Suppressor macrophage treated with lipopolysaccharide for 4 hours (primary cell): ENCODE measurements around the gene GPAT3.

Experiments
- DNase-seq: peaks from one replicate; pipeline ENCODE4 v3.0.0-alpha.2; 2020

GPAT3 gene

DNA sequence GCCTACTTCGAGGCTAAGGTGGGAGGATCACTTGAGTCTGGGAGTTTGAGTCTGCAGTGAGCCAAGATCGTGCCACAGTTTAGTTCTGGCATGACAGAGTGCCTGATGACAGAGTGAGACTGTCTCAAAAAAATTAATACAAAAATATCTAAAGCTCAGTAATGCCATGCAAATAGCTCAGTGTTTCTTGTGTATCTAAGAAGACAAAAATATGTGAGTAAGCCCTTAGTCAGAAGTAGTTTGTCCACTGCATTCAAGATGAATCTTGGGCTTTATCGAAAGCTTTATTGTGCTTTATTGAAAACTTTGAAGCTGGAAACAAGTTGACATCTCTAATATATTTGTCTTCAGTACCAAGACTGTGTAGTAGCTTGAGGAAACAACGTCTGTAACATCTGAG is 115.9 kb downstream of the GPAT3 start:
- no peak for DNase-seq
